ENCODE measurements around the gene RGS2.

The RGS2 gene

DNA sequence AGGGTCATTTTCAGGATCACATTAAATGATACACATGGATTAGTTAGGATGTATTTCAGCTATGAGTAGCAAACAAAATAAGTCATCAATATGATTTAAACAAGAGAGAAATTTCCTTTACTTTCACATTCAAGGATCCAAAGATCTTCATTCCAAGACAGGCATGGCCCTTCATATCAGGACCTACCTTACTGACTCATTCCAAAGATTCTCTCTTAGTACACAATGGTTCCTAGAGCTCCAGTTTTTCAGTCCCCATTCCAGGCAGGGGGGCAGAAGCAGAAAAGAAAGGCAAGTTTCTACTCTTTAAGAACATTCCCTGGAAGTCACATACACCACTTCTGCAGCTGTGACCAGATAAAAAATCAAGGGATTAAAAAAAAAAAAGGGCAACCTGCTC is 23.7 kb downstream of the RGS2 start:
- no peak for DNase-seq

DNA sequence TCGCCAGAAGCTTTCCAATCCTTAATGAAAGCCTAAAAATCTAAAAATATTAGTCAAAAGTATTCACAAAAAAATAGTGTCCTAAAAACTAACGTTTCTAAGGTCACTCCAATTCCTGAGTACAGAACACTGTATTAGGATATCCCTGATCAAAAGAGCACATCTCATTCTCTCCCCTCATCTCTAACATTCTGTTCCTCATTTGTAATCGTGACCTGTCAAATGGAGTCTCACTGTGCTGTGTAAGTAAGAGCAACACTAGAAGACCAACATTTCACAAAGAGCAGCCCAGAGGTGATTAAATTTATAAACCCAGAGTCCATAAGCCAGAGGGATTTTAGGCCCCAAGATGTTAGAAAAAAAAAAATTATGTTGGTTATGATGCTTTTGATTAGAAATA is 26.3 kb downstream of the RGS2 start:
- no peak for DNase-seq

DNA sequence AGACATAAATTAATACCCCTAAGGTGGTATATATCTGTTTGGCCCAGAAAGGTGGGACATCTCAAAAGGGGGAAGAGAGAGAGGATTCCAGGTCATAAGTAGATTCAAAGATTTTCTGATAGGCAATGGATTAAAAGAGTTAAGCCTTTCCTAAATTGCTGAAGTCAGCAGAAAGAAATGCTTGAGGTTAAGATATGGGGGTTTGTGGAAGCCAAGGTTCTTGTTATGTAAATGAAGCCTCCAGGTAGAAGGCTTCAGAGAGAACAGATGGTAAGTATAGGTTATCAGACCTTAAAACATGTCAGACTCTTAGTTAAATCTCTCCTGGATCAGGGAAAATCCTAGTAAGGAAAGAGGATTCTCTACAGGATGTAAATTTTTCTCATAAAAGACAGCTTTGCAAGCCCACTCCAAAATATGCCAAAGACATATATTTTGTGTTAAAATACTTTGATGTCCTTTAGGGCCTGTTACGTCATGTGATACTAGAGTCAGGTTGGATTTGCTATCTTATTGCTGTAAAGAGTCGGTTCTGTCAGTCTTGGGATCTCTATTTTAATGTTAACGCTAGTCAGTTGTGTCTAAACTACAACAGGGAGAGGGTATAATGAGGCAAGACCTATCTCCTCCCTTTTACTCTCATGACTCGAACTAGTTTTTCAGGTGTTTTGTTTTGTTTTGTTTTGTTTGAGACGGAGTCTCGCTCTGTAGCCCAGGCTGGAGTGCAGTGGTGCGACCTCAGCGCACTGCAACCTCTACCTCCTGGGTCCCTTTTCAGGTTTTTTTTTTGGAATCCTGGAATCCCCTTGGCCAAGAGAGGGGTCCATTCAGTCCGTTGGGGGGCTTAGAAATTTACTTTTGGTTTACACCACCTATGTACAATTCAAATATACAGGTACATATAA is 30.6 kb downstream of the RGS2 start:
- DNase-seq, result no peak

DNA sequence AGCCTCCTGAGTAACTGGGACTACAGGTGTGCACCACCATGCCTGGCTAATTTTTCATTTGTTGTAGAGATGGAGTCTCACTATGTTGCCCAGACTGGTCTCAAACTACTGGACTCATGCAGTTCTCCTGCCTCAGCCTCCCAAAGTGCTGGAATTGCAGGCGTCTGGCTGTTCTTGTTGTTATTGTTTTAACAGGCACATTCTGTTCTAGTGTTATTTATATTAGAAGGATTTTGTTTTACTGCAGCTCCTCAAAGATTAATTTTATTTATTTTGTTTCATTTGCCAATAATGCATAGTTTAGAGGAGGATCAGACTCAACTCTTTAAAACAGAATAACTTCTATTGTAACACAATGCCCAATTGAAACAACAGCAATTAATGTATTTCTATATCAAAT is 35.5 kb downstream of the RGS2 start:
- no peak for DNase-seq

DNA sequence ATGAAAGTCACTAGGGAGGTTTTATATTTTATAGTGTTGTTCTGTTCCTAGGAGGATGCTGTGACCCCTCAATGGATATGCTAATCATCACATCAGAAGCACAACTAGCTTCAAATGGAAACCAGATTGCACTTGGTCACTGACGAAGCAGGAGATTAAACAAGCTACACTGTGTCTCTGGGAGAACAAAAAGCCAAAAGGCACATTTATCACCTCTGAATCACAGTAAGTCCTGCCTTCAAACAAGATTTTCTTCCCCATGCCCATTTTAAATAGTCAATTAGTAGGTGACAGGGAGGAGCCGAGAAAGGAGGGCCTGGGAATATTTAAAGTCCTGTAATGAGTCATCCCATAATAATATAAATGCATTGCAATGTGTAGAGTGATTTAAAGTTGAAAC is 38.1 kb downstream of the RGS2 start:
- DNase-seq, result no peak

DNA sequence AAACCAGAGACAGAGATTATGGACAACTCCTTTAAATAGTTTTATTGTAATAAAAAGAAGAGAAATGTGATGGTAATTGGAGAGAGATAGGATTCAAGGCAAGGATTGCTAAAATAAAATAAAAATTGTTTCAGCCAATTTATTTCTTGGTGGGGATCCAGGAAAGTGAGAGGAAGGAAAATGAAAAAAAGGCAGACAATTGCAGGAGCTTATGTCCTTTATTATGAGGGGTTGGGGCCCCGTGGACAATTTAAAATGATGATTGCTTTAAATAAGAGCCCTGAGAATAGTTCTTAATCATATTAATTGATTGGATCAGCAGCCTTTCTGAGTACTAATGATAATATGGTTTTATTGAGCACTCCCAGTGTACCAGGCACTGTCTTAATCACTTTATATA is 40.2 kb downstream of the RGS2 start:
- no peak for DNase-seq

DNA sequence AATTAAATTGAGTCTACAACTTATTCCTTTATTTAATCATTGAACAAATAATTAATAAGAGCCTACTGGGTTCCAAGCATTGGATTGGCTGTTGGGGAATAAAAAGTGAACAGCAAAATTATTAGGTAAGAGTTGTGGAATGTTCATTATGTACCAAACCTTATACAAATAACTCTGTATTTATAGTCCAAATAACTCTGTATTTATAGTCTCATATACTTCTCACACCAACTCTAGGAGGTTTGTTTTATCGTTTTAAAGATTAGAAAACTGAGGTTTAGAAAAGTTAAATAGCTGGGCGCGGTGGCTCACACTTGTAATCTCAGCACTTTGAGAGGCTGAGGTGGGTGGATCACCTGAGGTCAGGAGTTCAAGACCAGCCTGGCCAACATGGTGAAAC is 40.6 kb downstream of the RGS2 start:
- no peak for DNase-seq

DNA sequence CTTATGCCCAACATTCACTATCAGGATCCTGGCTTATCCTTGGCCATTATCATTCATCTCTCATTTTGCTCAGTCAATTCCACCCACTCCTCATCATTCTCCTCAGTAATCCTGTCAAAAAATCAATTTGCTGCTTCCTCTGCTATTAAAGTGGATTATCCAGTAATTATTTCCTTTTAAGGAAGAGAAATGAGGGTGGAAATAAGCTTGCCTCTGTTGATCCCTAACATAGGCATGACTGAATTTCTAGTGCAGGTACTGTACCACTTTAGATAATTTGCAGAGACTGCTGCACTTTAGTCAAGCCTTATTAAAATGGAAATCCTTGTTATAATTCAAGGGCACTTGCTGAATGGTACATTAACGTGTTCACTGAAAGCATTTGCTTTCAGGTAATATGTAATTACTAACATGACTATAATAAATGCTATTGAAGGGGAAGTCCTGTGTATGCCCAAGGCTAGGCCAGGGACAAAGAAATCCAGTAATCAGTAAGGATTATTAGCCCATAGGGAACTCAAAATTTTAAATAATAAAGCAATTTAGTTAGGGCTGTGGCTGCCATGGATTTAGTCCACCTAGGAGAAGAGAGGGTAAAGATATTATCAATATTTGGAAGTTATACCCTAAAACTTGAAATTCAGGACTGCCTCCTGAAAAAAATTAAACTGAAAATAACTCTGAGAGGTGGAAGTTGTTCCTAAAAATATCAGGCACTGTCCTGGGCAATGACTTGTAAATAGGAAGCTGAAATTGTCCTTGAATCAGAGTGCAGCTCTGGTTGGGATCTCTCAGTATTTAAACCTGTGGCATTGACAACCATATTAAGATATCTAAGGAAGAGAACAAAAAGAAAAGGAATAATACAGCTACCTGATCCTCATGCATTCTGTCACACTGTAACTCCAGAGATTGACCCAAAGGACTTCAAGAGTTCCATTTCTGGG is 43.4 kb downstream of the RGS2 start:
- no peak for DNase-seq

DNA sequence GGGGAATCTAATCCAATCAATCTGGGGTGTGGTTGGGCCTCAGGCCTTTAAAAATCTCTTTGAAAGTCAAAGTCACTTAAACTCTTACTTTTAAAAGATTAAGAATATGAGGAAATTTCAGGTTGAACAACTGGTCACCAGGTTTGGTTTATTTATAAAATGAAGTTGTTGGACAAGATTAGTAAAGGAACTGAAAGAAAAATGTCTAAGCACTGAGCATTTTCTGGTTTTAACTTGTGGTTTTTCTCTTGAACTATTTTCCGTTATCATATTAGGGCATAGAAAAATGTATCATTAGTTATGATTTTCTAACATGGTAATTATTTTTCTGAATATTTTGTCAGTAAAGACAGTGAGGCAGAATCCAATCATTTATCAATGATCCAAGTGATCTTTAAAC is 49.6 kb downstream of the RGS2 start:
- no peak for DNase-seq

DNA sequence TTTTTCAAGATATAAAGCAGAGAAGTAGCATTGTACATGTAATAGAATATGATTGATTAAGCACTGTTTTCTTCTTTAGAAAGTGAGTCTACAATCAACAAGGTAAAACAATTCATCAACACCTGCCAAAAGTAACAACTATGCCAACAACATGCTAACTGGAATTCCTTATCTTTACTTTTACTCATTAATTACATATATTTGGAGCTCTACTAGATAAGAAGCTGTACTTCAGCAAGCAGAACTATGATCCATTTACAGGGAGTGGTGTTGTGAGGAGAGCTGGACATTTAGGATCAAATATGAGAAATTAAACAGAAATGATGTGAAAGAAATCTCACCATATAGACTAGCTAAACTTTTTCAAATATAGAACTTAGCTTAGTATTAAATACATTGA is 51.0 kb downstream of the RGS2 start:
- DNase-seq, result no peak

DNA sequence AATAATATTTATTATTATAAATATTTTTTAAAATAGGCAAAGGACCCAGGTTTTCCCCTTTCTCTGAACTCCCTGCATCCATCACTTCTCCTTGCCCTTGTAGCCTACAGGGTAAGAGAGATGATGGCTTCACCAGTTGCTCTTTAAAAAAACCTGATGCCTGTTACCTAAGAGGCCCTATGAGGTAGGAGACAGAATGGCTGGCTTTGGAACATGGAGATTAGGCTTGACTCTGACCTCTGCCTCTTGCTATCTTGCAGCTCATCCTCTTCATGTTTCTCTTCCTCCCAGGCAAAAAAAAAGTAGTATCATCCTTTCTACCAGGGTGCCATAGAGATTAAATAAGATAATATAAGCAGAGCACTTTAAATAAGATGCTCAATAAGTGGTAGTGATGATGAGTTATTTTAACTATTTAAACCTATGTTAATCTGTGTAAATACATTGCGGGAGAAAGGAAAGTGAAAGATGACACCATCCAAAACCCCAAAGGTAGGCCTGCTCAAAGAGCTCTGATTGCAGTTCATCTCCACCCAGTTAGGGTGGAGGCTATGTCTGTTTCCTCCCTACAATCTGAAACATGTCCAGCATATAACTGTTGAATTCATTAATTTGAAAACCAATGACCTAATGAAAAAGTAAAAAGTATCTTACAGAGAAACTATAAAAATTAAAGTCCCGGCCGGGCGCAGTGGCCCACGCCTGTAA is 51.8 kb downstream of the RGS2 start:
- no peak for DNase-seq

DNA sequence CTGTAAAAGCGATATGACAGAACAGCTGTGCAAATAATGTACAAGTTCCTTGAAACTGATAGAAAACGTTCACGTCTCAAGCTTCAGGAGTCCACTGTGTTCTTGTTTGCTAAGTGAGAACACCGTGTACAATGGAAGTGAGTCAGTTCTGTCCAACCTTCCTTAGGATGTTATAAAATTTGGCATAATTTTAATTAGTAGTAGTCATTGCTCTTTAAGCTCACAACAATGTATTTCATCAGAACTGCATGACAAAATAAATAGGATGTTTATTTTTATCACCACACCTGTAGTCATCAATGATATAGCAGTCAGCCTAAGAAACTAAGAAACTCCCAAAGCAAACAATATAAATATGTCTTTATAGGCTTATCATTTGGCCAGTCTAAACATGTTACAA is 53.0 kb downstream of the RGS2 start:
- DNase-seq, result no peak
